Measurements from ENCODE around the gene SLC39A9. TPM values are rescaled to one million over a fixed set of nuclear protein-coding genes. Genes with fewer than 3 reads are reported as not detected.

The SLC39A9 gene
- total and polyA plus RNA-seq, 10 of the 15 experiments (the other 5 are each of a cell fraction or from before 2014, with no cell fraction given), result 19.9 to 109 (median 46.9) TPM

GRCh38 chr14:69392481-69392880 is 6.0 kb upstream of the SLC39A9 start (continued):
- TF ChIP-seq REST (IDR thresholded peaks at IDR 0.05; ENCODE audit: low read depth, low read length), result no peak
- no peak for TF ChIP-seq MYC (IDR thresholded peaks at IDR 0.05; ENCODE audit: insufficient read depth, insufficient read length, insufficient replicate concordance, low read length, severe bottlenecking)
- TF ChIP-seq RCOR1 (conservative IDR thresholded peaks at IDR 0.05; ENCODE audit: low read depth, low read length), result no peak
- TF ChIP-seq SUPT20H (IDR thresholded peaks at IDR 0.05; ENCODE audit: borderline replicate concordance, control insufficient read depth, low read depth, low read length), result no peak
- TF ChIP-seq YY1 (IDR thresholded peaks at IDR 0.05; ENCODE audit: low read depth, low read length), result peak; percentile 81
- peak; percentile 1; the same call in 1 of the 2 replicates for TF ChIP-seq MTA3 (IDR thresholded peaks at IDR 0.05; ENCODE audit: borderline replicate concordance, low read length)
- no peak for TF ChIP-seq E2F8 (IDR thresholded peaks at IDR 0.05; ENCODE audit: low read depth, partially characterized antibody)
- peak; percentile 20 to 60; a peak in 2 of 4 replicates for TF ChIP-seq EP300 (IDR thresholded peaks at IDR 0.05; ENCODE audit: borderline replicate concordance in 1 of 2, control insufficient read depth in 1 of 2, low read depth in 2 of 2, low read length in 2 of 2)
- TF ChIP-seq SKIL (IDR thresholded peaks at IDR 0.05; ENCODE audit: low read depth, poor library complexity, severe bottlenecking), result peak; percentile 25
- TF ChIP-seq RBBP5 (conservative IDR thresholded peaks at IDR 0.05), result no peak
- TF ChIP-seq BCL11A (IDR thresholded peaks at IDR 0.05; ENCODE audit: low read depth, low read length), result peak; percentile 20; the same call in 1 of the 2 replicates
